GM19193 (cell line): ENCODE results near the gene NT5C2.

Experiments used
- POLR2A ChIP-seq: IDR thresholded peaks from 4 replicates; pipeline ENCODE4 v1.6.1; 2011; ENCODE audit not compliant: insufficient read depth, insufficient read length; ENCODE audit errors: extremely low read depth

Gene NT5C2

GRCh38 chr10:103103989-103104388 lies 89.1 kb downstream of the NT5C2 start:
- no peak for TF ChIP-seq POLR2A

- TF ChIP-seq POLR2A: no peak
These were observed 90.9 kb downstream of the NT5C2 start for GRCh38 chr10:103102195-103102594.

- no peak for TF ChIP-seq POLR2A
These were observed 92.5 kb downstream of the NT5C2 start for GRCh38 chr10:103100620-103101019.

- TF ChIP-seq POLR2A: no peak
These were observed 94.8 kb downstream of the NT5C2 start for GRCh38 chr10:103098240-103098639.

- no peak for TF ChIP-seq POLR2A
These were observed 96.9 kb downstream of the NT5C2 start for GRCh38 chr10:103096130-103096529.

GRCh38 chr10:103095005-103095404 lies 98.1 kb downstream of the NT5C2 start:
- no peak for TF ChIP-seq POLR2A

- no peak for TF ChIP-seq POLR2A
These were observed 102.2 kb downstream of the NT5C2 start for GRCh38 chr10:103090911-103091310.

GRCh38 chr10:103089493-103089892 lies 103.6 kb downstream of the NT5C2 start:
- TF ChIP-seq POLR2A: no peak

- no peak for TF ChIP-seq POLR2A
These were observed 106.3 kb downstream of the NT5C2 start for GRCh38 chr10:103086799-103087198.

GRCh38 chr10:103086261-103086660 lies 106.8 kb downstream of the NT5C2 start:
- TF ChIP-seq POLR2A: no peak

- no peak for TF ChIP-seq POLR2A
These were observed 109.1 kb downstream of the NT5C2 start for GRCh38 chr10:103083977-103084320.

- no peak for TF ChIP-seq POLR2A
These were observed 109.7 kb downstream of the NT5C2 start for GRCh38 chr10:103083266-103083976.

- no peak for TF ChIP-seq POLR2A
These were observed 110.4 kb downstream of the NT5C2 start for GRCh38 chr10:103082683-103083082.

GRCh38 chr10:103080891-103081581 lies 112.0 kb downstream of the NT5C2 start:
- TF ChIP-seq POLR2A: no peak

- TF ChIP-seq POLR2A: no peak
These were observed 113.1 kb downstream of the NT5C2 start for GRCh38 chr10:103079946-103080345.

GRCh38 chr10:103079100-103079499 lies 114.0 kb downstream of the NT5C2 start:
- no peak for TF ChIP-seq POLR2A
